ENCODE results near the gene DDX47. TPM values are rescaled to one million over a fixed set of nuclear protein-coding genes. Genes with fewer than 3 reads are reported as not detected.
A peak's percentile ranks its signal among the peaks of the same experiment; 100 is the strongest.
"Not testable (repeated sequence)": the region's sequence is repeated elsewhere in the genome, so short reads cannot be mapped to it uniquely, and the experiment has no call there.

The DDX47 gene
- polyA plus RNA-seq, 1 of the 3 experiments (the other 2 are of a cell fraction), result 68.4 TPM

DNA sequence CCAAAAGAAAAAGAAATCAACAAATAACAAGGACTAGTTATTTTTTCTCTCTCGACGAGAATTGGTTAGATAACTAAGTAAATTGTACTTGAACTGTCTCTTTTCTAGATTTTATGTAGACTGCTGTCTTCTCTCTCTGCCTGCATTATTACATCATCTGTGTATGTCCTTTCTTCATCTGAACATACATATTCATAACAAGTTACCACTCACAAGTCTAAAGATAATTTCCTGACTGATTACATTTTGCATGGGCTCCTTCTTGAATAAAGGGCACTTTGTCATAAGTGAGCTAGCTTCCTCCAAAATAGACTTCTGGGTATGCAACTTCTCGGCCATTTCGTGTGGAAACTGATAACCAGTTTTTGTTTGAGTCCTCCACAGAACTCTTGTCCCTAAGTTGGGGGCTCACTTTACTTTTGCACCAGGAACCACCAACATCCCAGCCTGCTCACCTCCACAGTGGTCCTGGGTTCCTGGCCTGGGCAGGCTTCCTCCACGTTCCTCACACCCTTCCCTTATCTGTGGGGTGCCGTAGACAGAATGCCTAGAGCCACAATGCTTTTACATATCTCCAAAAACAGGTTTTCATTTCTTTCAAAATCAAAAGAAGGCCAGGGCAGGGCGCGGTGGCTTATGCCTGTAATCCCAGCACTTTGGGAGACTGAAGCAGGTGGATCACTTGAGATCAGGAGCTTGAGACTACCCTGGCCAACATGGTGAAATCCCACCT lies 6.2 kb upstream of the DDX47 start:
- no peak for DNase-seq
- Histone ChIP-seq H3K4me2 (no peak overlapping the region), H3K4me1 (ENCODE audit: control insufficient read depth in 1 of 2, insufficient read depth in 2 of 2, low read depth in 1 of 2, low read length in 1 of 2) (peaks cover 4 to 28% of the 10 kb centered on the region in 2 experiments; a peak in 2 of 4 replicates), H3K4me3 (ENCODE audit: low read depth in 2 of 2, low read length in 1 of 2) (no peak overlapping the region), H3K36me3 (replicated peaks in 1 of 2; ENCODE audit: control insufficient read depth in 1 of 2, insufficient read depth in 2 of 2, low read length in 1 of 2) (no peaks in the 10 kb centered on the region), H3K27ac (ENCODE audit: low read depth in 2 of 2, low read length in 1 of 2) (no peak overlapping the region), H3K27me3 (ENCODE audit: insufficient read depth) (no peaks in the 10 kb centered on the region), H3K9ac (no peak overlapping the region), H4K20me1 (ENCODE audit: insufficient read depth) (no peaks in the 10 kb centered on the region), H3K9me3 (no peaks in the 10 kb centered on the region), H3K9me2 (no peaks in the 10 kb centered on the region), H2AFZ (ENCODE audit: low read depth) (no peak overlapping the region), H3F3A (replicated peaks; ENCODE audit: insufficient read depth) (peaks cover 30% of the 10 kb centered on the region), H3K79me2 (ENCODE audit: insufficient read depth) (no peaks in the 10 kb centered on the region)
- ChIA-PET CTCF (interaction anchor here (1.3 kb wide), 1 partner anchor 13 kb away, joined by 3 read pairs; no protein-coding TSS in a partner anchor), POLR2A (no interaction called here)
- 89% methylated on average over 8 of the region's 8 CpGs for WGBS (ENCODE audit: low lambda C conversion rate)
- TF ChIP-seq, protein P1, sequence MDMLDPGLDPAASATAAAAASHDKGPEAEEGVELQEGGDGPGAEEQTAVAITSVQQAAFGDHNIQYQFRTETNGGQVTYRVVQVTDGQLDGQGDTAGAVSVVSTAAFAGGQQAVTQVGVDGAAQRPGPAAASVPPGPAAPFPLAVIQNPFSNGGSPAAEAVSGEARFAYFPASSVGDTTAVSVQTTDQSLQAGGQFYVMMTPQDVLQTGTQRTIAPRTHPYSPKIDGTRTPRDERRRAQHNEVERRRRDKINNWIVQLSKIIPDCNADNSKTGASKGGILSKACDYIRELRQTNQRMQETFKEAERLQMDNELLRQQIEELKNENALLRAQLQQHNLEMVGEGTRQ (IDR thresholded peaks at IDR 0.05; ENCODE audit: borderline replicate concordance, low read depth, low read length), result no peak
- TF ChIP-seq POLR2AphosphoS5 (IDR thresholded peaks at IDR 0.05; ENCODE audit: low read depth, low read length) (no peak), RFX5 (IDR thresholded peaks at IDR 0.05; ENCODE audit: low read length) (no peak)

DNA sequence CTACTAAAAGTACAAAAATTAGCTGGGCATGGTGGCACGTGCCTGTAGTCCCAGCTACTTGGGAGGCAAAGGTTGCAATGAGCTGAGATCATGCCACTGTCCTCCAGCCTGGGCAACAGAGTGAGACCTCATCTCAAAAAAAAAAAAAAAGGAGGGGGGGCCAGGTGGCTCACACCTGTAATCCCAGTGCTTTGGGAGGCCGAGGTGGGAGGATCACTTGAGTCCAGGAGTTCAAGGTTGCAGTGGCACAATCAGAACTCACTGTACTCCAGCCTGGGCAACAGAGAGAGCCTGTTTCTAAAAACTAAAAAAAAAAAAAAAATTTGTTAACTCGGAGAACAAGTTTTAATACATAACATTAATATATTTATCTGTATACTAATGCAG lies 5.6 kb upstream of the DDX47 start:
- peaks cover 4 to 28% of the 10 kb centered on the region in 2 experiments; a peak in 2 of 4 replicates for H3K4me1 ChIP-seq (ENCODE audit: control insufficient read depth in 1 of 2, insufficient read depth in 2 of 2, low read depth in 1 of 2, low read length in 1 of 2)
- H3K4me3 ChIP-seq (ENCODE audit: low read depth in 2 of 2, low read length in 1 of 2); H3K27me3 ChIP-seq (ENCODE audit: insufficient read depth); H4K20me1 ChIP-seq (ENCODE audit: insufficient read depth); H3K4me2 ChIP-seq; H3K9me3 ChIP-seq; POLR2A ChIA-PET; H3K27ac ChIP-seq (ENCODE audit: low read depth in 2 of 2, low read length in 1 of 2); CTCF ChIA-PET; H2AFZ ChIP-seq (ENCODE audit: low read depth); H3K9me2 ChIP-seq; H3K9ac ChIP-seq; DNase-seq; H3K36me3 ChIP-seq (replicated peaks in 1 of 2; ENCODE audit: control insufficient read depth in 1 of 2, insufficient read depth in 2 of 2, low read length in 1 of 2); H3K79me2 ChIP-seq (ENCODE audit: insufficient read depth): not testable (repeated sequence)
- 77% methylated on average over 3 of the region's 3 CpGs for WGBS (ENCODE audit: low lambda C conversion rate)
- H3F3A ChIP-seq (replicated peaks; ENCODE audit: insufficient read depth), result peaks cover 30% of the 10 kb centered on the region

DNA sequence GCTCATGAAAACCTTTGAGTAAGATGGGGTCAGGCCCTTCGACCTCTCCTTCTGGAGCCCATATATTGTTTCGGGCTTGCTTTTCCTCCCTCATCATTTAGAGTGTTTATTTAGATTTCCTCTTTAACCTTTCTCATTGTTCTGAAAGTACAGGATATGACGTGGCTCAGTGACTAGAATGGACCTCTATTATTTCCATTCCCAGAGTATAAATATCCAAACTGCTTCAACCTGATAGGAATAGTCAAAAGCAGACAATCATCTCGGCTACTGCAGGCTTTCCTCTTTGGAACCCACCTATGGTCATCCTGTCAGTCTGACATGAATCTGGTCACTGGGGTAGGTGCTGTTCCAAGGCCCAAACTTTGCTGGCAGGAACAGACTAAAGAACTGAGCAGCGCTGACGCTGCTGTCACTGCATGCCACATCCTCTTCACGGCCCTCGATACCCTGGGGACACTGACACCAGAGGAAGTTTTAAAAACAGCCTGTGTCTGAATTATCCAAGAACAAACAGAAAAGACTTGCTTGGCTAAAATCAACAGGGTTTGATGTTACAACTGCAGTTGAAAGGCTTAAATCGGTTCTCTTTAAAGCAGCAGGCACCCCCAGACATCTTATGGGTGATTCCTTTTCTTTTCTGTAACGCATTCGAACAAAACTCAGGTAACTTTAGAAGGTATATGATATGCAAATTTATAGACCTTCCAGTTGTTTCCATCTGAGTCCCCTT lies 5.0 kb upstream of the DDX47 start:
- Histone ChIP-seq H3K9me2 (no peaks in the 10 kb centered on the region), H2AFZ (ENCODE audit: low read depth) (peak overlapping the region; percentile 62), H3K27ac (ENCODE audit: low read depth in 2 of 2, low read length in 1 of 2) (peak overlapping the region in 1 of 2 experiments; percentile 80; a peak in 2 of 4 replicates), H3K4me3 (ENCODE audit: low read depth in 2 of 2, low read length in 1 of 2) (no peak overlapping the region), H3K36me3 (replicated peaks in 1 of 2; ENCODE audit: control insufficient read depth in 1 of 2, insufficient read depth in 2 of 2, low read length in 1 of 2) (no peaks in the 10 kb centered on the region), H3K9me3 (no peaks in the 10 kb centered on the region), H3K4me1 (ENCODE audit: control insufficient read depth in 1 of 2, insufficient read depth in 2 of 2, low read depth in 1 of 2, low read length in 1 of 2) (peaks cover 2 to 24% of the 10 kb centered on the region in 2 experiments; a peak in 2 of 4 replicates), H3K9ac (peak overlapping the region; percentile 2; the same call in 1 of the 2 replicates), H4K20me1 (ENCODE audit: insufficient read depth) (no peaks in the 10 kb centered on the region), H3K4me2 (peak overlapping the region; percentile 64; the same call in 1 of the 2 replicates), H3K27me3 (ENCODE audit: insufficient read depth) (no peaks in the 10 kb centered on the region), H3F3A (replicated peaks; ENCODE audit: insufficient read depth) (peaks cover 26% of the 10 kb centered on the region), H3K79me2 (ENCODE audit: insufficient read depth) (peaks cover under 1% of the 10 kb centered on the region; the same call in 1 of the 2 replicates)
- WGBS (ENCODE audit: low lambda C conversion rate), result 79% methylated on average over 11 of the region's 11 CpGs
- TF ChIP-seq, protein P2, sequence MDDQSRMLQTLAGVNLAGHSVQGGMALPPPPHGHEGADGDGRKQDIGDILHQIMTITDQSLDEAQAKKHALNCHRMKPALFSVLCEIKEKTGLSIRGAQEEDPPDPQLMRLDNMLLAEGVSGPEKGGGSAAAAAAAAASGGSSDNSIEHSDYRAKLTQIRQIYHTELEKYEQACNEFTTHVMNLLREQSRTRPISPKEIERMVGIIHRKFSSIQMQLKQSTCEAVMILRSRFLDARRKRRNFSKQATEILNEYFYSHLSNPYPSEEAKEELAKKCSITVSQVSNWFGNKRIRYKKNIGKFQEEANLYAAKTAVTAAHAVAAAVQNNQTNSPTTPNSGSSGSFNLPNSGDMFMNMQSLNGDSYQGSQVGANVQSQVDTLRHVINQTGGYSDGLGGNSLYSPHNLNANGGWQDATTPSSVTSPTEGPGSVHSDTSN (IDR thresholded peaks at IDR 0.05), result no peak
- TF ChIP-seq GATA2 (CRISPR knock-in tag; IDR thresholded peaks at IDR 0.05), result no peak
- TF ChIP-seq, protein P3, sequence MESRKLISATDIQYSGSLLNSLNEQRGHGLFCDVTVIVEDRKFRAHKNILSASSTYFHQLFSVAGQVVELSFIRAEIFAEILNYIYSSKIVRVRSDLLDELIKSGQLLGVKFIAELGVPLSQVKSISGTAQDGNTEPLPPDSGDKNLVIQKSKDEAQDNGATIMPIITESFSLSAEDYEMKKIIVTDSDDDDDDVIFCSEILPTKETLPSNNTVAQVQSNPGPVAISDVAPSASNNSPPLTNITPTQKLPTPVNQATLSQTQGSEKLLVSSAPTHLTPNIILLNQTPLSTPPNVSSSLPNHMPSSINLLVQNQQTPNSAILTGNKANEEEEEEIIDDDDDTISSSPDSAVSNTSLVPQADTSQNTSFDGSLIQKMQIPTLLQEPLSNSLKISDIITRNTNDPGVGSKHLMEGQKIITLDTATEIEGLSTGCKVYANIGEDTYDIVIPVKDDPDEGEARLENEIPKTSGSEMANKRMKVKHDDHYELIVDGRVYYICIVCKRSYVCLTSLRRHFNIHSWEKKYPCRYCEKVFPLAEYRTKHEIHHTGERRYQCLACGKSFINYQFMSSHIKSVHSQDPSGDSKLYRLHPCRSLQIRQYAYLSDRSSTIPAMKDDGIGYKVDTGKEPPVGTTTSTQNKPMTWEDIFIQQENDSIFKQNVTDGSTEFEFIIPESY (IDR thresholded peaks at IDR 0.05; ENCODE audit: borderline replicate concordance, low read depth), result no peak
- no peak for TF ChIP-seq FOXM1 (IDR thresholded peaks at IDR 0.05; ENCODE audit: low read depth)
- TF ChIP-seq FOXJ3 (CRISPR knock-in tag; IDR thresholded peaks at IDR 0.05), result no peak
- TF ChIP-seq YY1 (IDR thresholded peaks at IDR 0.05; ENCODE audit: low read depth), result no peak
- TF ChIP-seq MEF2A (IDR thresholded peaks at IDR 0.05; ENCODE audit: borderline replicate concordance, low read depth), result no peak
- TF ChIP-seq POLR2AphosphoS5 (IDR thresholded peaks at IDR 0.05; ENCODE audit: low read depth, low read length), result no peak
- no peak for TF ChIP-seq EP300 (IDR thresholded peaks at IDR 0.05; ENCODE audit: borderline replicate concordance in 1 of 2, low read depth in 1 of 2, low read length in 1 of 2)
- TF ChIP-seq RXRA (IDR thresholded peaks at IDR 0.05; ENCODE audit: borderline replicate concordance, low read depth), result no peak
- TF ChIP-seq EZH2phosphoT487 (IDR thresholded peaks at IDR 0.05; ENCODE audit: borderline replicate concordance, low read depth), result no peak
- TF ChIP-seq ELF1 (IDR thresholded peaks at IDR 0.05), result no peak
- TF ChIP-seq CHD2 (IDR thresholded peaks at IDR 0.05; ENCODE audit: low read length, partially characterized antibody), result no peak
- no peak for TF ChIP-seq SMC3 (IDR thresholded peaks at IDR 0.05; ENCODE audit: low read depth, low read length)
- TF ChIP-seq TEAD4 (IDR thresholded peaks at IDR 0.05; ENCODE audit: borderline replicate concordance, insufficient read depth), result no peak
- DNase-seq, result no peak
- CTCF ChIA-PET, result no interaction called here
- POLR2A ChIA-PET, result no interaction called here
